Liver (tissue), 9 donors: ENCODE data around the gene ATF7IP. TPM values are rescaled to one million over a fixed set of nuclear protein-coding genes. Genes with fewer than 3 reads are reported as not detected.

Source experiments
- DNase-seq: peaks from one replicate; pipeline ENCODE4 v3.0.0-alpha.2; 2017; ENCODE audit warnings: low spot score
- H3K27ac ChIP-seq, 2 donors: one replicate each; pipeline ENCODE4 v1.7.0; 2013; ENCODE audit warnings: inconsistent platforms in 2 of 2, low read length in 2 of 2, control low read depth in 1 of 2, low read depth in 1 of 2, mild to moderate bottlenecking in 1 of 2
- H3K27me3 ChIP-seq, 4 donors: one replicate each; pipeline versions ENCODE4 v1.6.1 to v1.7.0; 2013; ENCODE audit warnings: low read length in 3 of 4, inconsistent platforms in 1 of 4, mild to moderate bottlenecking in 1 of 4, moderate library complexity in 1 of 4; ENCODE audit not compliant: control insufficient read depth in 4 of 4, insufficient read depth in 4 of 4
- H3K36me3 ChIP-seq, 4 donors: one replicate each; pipeline versions ENCODE4 v1.6.1 to v1.7.0; 2013; ENCODE audit warnings: low read length in 3 of 4, mild to moderate bottlenecking in 3 of 4, low read depth in 1 of 4, moderate library complexity in 1 of 4; ENCODE audit not compliant: control insufficient read depth in 4 of 4, insufficient read depth in 3 of 4
- H3K4me1 ChIP-seq, 4 donors: one replicate each; pipeline versions ENCODE4 v1.6.1 to v1.7.0; 2013; ENCODE audit warnings: low read length in 3 of 4, mild to moderate bottlenecking in 3 of 4, moderate library complexity in 1 of 4; ENCODE audit not compliant: control insufficient read depth in 4 of 4, insufficient read depth in 4 of 4
- H3K4me3 ChIP-seq, 3 donors: one replicate each; pipeline versions ENCODE4 v1.6.1 to v1.7.0; 2013; ENCODE audit warnings: low read length in 3 of 3, control low read depth in 1 of 3, low read depth in 1 of 3, mild to moderate bottlenecking in 1 of 3
- H3K9ac ChIP-seq, 2 donors: one replicate each; pipeline ENCODE4 v1.7.0; 2013; ENCODE audit warnings: low read length in 2 of 2, mild to moderate bottlenecking in 2 of 2, moderate library complexity in 2 of 2, control low read depth in 1 of 2, low read depth in 1 of 2
- H3K9me3 ChIP-seq, 4 donors: one replicate each; pipeline versions ENCODE4 v1.6.1 to v1.7.0; 2013; ENCODE audit warnings: low read length in 3 of 4; ENCODE audit not compliant: control insufficient read depth in 4 of 4
- EGR1 ChIP-seq, 2 donors: IDR thresholded peaks; 2 replicates each; pipeline ENCODE4 v1.6.1; 2016 to 2018; ENCODE audit warnings: antibody characterized with exemption in 2 of 2, low read depth in 2 of 2
- FOXA1 ChIP-seq: IDR thresholded peaks from 2 replicates; pipeline ENCODE4 v1.6.1; 2016; ENCODE audit warnings: antibody characterized with exemption
- FOXA2 ChIP-seq: IDR thresholded peaks from 2 replicates; pipeline ENCODE4 v1.6.1; 2016; ENCODE audit warnings: antibody characterized with exemption
- GABPA ChIP-seq, 2 donors: IDR thresholded peaks in 1 of 2; conservative IDR thresholded peaks in 1 of 2; 2 replicates each; pipeline ENCODE4 v1.6.1; 2016; ENCODE audit warnings: antibody characterized with exemption in 2 of 2, mild to moderate bottlenecking in 1 of 2, moderate library complexity in 1 of 2
- HNF4A ChIP-seq, 2 donors: conservative IDR thresholded peaks; 2 replicates each; pipeline ENCODE4 v1.6.1; 2016; ENCODE audit warnings: antibody characterized with exemption in 2 of 2, mild to moderate bottlenecking in 2 of 2
- HNF4G ChIP-seq: IDR thresholded peaks from 2 replicates; pipeline ENCODE4 v1.6.1; 2016; ENCODE audit warnings: antibody characterized with exemption
- JUND ChIP-seq, 2 donors: IDR thresholded peaks; 2 replicates each; pipeline ENCODE4 v1.6.1; 2016; ENCODE audit warnings: antibody characterized with exemption in 2 of 2
- MAX ChIP-seq: IDR thresholded peaks from 2 replicates; pipeline ENCODE4 v1.6.1; 2016; ENCODE audit warnings: antibody characterized with exemption
- NR2F2 ChIP-seq: IDR thresholded peaks from 2 replicates; pipeline ENCODE4 v1.6.1; 2016; ENCODE audit warnings: antibody characterized with exemption
- RAD21 ChIP-seq, 2 donors: IDR thresholded peaks; 2 replicates each; pipeline ENCODE4 v1.6.1; 2016; ENCODE audit warnings: antibody characterized with exemption in 2 of 2, mild to moderate bottlenecking in 2 of 2
- REST ChIP-seq: IDR thresholded peaks from 2 replicates; pipeline ENCODE4 v1.6.1; 2016; ENCODE audit warnings: antibody characterized with exemption, mild to moderate bottlenecking
- RXRA ChIP-seq, 2 donors: IDR thresholded peaks; 2 replicates each; pipeline ENCODE4 v1.6.1; 2017 to 2018; ENCODE audit warnings: antibody characterized with exemption in 2 of 2, mild to moderate bottlenecking in 1 of 2
- SP1 ChIP-seq: IDR thresholded peaks from 2 replicates; pipeline ENCODE4 v1.6.1; 2018; ENCODE audit warnings: antibody characterized with exemption, mild to moderate bottlenecking
- TAF1 ChIP-seq: conservative IDR thresholded peaks from 2 replicates; pipeline ENCODE4 v1.6.1; 2016; ENCODE audit warnings: antibody characterized with exemption, mild to moderate bottlenecking
- YY1 ChIP-seq: IDR thresholded peaks from 2 replicates; pipeline ENCODE4 v1.6.1; 2016; ENCODE audit warnings: antibody characterized with exemption, mild to moderate bottlenecking
- ZBTB33 ChIP-seq: IDR thresholded peaks from 2 replicates; pipeline ENCODE4 v1.6.1; 2016; ENCODE audit warnings: antibody characterized with exemption
- WGBS: extraction: QIAGEN DNeasy Blood & Tissue Kit; methylation state at CpG from one replicate; pipeline ENCODE4 v1.1.7; 2013; 5-methylcytosine and 5-hydroxymethylcytosine counted together
- polyA plus RNA-seq, 2 donors: library from polyadenylated mRNA; stranded (reverse) in 1 of 2; unstranded in 1 of 2; fragments of 200-250 nt in 1 of 2; fragments of >200 nt in 1 of 2; fragmentation: Nextera tagmentation in 1 of 2; extraction: Ambion mirVana in 1 of 2; gene quantifications; one replicate each; pipeline versions ENCODE4 v1.2.1 to v1.2.3, GENCODE V29; 2013 to 2015
- total RNA-seq, 2 donors: library from RNA; depleted of rRNA; stranded (reverse); fragments of >200 nt; gene quantifications; one replicate each; pipeline ENCODE4 v1.2.3, GENCODE V29; 2014
- TF ChIP-seq, protein P1 (sequence below): IDR thresholded peaks from 2 replicates; pipeline ENCODE4 v1.6.1; 2016; ENCODE audit warnings: antibody characterized with exemption
- TF ChIP-seq, protein P2 (sequence below): fragments of 150-350 bp; IDR thresholded peaks from 2 replicates; pipeline ENCODE4 v1.5.1; 2017; ENCODE audit warnings: improper control_type of control experiment, low read depth, low read length; ENCODE audit not compliant: missing input control
- donor health status: healthy.
- donor health status: healthy.
- donor health status: healthy.
- donor health status: healthy.
- donor health status: healthy.

Gene ATF7IP
- total and polyA plus RNA-seq, 4 donors, result 3.9 to 25.6 (median 19.9) TPM

- 77% methylated on average over 7 of the region's 7 CpGs for WGBS
- no peaks in the 10 kb centered on the region for H3K9me3 ChIP-seq
- no peak overlapping the region for H3K4me3 ChIP-seq
- no peak for TF ChIP-seq GABPA (IDR thresholded peaks at IDR 0.05 in 1 of 2, conservative IDR thresholded peaks at IDR 0.05 in 1 of 2)
- TF ChIP-seq NR2F2, result no peak
- TF ChIP-seq EGR1 (IDR thresholded peaks at IDR 0.05; ENCODE audit: low read depth in 2 of 2), result no peak
- no peak for TF ChIP-seq REST
- TF ChIP-seq ZBTB33, result no peak
- TF ChIP-seq JUND (IDR thresholded peaks at IDR 0.05), result no peak
- TF ChIP-seq HNF4A (conservative IDR thresholded peaks at IDR 0.05), result no peak
- TF ChIP-seq MAX, result no peak
- no peak for TF ChIP-seq FOXA2
- TF ChIP-seq, protein P1, sequence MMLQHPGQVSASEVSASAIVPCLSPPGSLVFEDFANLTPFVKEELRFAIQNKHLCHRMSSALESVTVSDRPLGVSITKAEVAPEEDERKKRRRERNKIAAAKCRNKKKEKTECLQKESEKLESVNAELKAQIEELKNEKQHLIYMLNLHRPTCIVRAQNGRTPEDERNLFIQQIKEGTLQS, result no peak
- no peak for TF ChIP-seq TAF1
- no peak for TF ChIP-seq RXRA (IDR thresholded peaks at IDR 0.05)
- TF ChIP-seq SP1, result no peak
- TF ChIP-seq YY1, result no peak
- TF ChIP-seq, protein P2, sequence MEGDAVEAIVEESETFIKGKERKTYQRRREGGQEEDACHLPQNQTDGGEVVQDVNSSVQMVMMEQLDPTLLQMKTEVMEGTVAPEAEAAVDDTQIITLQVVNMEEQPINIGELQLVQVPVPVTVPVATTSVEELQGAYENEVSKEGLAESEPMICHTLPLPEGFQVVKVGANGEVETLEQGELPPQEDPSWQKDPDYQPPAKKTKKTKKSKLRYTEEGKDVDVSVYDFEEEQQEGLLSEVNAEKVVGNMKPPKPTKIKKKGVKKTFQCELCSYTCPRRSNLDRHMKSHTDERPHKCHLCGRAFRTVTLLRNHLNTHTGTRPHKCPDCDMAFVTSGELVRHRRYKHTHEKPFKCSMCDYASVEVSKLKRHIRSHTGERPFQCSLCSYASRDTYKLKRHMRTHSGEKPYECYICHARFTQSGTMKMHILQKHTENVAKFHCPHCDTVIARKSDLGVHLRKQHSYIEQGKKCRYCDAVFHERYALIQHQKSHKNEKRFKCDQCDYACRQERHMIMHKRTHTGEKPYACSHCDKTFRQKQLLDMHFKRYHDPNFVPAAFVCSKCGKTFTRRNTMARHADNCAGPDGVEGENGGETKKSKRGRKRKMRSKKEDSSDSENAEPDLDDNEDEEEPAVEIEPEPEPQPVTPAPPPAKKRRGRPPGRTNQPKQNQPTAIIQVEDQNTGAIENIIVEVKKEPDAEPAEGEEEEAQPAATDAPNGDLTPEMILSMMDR, result no peak
- TF ChIP-seq RAD21 (IDR thresholded peaks at IDR 0.05), result no peak
- no peak for TF ChIP-seq FOXA1
- TF ChIP-seq HNF4G, result no peak
- H3K27ac ChIP-seq, result no peak overlapping the region
- H3K36me3 ChIP-seq, result peaks cover 0 to 1% (median 0%) of the 10 kb centered on the region in 4 donors
- DNase-seq, result no peak
- H3K4me1 ChIP-seq, result no peaks in the 10 kb centered on the region
- no peak overlapping the region for H3K9ac ChIP-seq
- no peaks in the 10 kb centered on the region for H3K27me3 ChIP-seq
Measured at GRCh38 chr12:14545144-14546124, 180.0 kb downstream of the ATF7IP start.
